B cell (primary cell): ENCODE data around the gene STK17A.

Experiments
- EZH2 ChIP-seq: IDR thresholded peaks from 2 replicates; pipeline ENCODE4 v1.6.1; 2012; ENCODE audit warnings: borderline replicate concordance, low read depth, mild to moderate bottlenecking, moderate library complexity, low read length; ENCODE audit not compliant: insufficient read depth, poor library complexity, severe bottlenecking
- TF ChIP-seq, protein P1 (sequence below): fragments of 200-600 bp; IDR thresholded peaks from one replicate; pipeline ENCODE4 v1.8.0; 2022; ENCODE audit warnings: antibody characterized with exemption, mild to moderate bottlenecking

DNA sequence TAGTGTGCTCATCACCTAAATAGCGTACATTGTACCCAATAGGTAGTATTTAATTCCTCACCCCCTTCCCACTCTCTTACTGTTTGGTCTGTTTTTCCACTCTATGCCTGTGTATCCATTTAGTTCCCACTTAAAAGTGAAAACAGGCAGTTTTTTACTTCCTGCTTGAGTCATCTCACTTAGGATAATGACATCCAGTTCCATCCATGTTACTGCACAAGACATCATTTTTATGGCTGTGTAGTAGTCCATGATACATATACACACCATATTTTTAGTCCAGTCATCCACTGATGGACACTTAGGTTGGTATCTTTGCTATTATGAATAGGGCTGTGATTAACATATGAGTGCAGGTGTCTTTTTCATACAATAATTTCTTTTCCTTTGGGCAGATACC is 10.1 kb downstream of the STK17A start:
- TF ChIP-seq, protein P1, sequence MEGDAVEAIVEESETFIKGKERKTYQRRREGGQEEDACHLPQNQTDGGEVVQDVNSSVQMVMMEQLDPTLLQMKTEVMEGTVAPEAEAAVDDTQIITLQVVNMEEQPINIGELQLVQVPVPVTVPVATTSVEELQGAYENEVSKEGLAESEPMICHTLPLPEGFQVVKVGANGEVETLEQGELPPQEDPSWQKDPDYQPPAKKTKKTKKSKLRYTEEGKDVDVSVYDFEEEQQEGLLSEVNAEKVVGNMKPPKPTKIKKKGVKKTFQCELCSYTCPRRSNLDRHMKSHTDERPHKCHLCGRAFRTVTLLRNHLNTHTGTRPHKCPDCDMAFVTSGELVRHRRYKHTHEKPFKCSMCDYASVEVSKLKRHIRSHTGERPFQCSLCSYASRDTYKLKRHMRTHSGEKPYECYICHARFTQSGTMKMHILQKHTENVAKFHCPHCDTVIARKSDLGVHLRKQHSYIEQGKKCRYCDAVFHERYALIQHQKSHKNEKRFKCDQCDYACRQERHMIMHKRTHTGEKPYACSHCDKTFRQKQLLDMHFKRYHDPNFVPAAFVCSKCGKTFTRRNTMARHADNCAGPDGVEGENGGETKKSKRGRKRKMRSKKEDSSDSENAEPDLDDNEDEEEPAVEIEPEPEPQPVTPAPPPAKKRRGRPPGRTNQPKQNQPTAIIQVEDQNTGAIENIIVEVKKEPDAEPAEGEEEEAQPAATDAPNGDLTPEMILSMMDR = no peak
- no peak for TF ChIP-seq EZH2
